Measurements from ENCODE around the gene CHRNB1. TPM values are rescaled to one million over a fixed set of nuclear protein-coding genes. Genes with fewer than 3 reads are reported as not detected.

Gene CHRNB1
- total RNA-seq, 1 donor from 2014 or later = 21.3 TPM

DNA sequence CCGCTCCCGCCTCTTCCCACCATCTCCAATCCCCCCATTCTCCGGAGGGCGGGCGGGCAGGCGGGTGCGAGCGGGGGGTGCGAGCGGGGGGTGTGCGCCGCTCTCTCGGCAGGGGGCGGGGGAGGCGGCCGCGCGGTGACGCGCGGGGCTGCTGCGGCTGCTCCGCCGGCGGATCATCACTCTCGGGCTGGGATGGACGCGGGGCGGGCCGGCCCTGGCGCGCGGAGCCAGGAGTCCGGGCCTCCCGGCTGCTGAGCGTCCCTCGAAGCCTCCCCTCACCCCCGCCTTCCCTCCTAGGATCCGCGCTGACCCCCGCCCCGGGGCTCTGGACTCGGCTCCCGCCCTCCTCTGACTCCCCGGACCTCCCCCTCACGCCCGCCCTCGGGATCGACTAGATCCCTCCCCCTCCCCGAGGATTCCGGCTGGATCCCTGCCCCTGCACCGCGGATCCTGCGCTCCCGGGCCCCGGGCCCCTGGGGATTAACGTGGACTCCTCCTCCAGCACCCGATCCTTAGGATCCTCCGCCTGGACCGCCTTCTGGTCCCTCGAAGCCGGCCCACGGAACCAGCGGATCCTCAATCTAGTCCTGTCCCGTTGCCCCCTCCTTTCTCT lies 40.0 kb upstream of the CHRNB1 start:
- H3K4me3 ChIP-seq (ENCODE audit: low read depth, low read length) = peak overlapping the region; percentile 71
- TF ChIP-seq, protein P1, sequence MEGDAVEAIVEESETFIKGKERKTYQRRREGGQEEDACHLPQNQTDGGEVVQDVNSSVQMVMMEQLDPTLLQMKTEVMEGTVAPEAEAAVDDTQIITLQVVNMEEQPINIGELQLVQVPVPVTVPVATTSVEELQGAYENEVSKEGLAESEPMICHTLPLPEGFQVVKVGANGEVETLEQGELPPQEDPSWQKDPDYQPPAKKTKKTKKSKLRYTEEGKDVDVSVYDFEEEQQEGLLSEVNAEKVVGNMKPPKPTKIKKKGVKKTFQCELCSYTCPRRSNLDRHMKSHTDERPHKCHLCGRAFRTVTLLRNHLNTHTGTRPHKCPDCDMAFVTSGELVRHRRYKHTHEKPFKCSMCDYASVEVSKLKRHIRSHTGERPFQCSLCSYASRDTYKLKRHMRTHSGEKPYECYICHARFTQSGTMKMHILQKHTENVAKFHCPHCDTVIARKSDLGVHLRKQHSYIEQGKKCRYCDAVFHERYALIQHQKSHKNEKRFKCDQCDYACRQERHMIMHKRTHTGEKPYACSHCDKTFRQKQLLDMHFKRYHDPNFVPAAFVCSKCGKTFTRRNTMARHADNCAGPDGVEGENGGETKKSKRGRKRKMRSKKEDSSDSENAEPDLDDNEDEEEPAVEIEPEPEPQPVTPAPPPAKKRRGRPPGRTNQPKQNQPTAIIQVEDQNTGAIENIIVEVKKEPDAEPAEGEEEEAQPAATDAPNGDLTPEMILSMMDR (conservative IDR thresholded peaks at IDR 0.05; ENCODE audit: low read depth, low read length) = no peak
- DNase-seq (ENCODE audit: low read depth) = no peak

DNA sequence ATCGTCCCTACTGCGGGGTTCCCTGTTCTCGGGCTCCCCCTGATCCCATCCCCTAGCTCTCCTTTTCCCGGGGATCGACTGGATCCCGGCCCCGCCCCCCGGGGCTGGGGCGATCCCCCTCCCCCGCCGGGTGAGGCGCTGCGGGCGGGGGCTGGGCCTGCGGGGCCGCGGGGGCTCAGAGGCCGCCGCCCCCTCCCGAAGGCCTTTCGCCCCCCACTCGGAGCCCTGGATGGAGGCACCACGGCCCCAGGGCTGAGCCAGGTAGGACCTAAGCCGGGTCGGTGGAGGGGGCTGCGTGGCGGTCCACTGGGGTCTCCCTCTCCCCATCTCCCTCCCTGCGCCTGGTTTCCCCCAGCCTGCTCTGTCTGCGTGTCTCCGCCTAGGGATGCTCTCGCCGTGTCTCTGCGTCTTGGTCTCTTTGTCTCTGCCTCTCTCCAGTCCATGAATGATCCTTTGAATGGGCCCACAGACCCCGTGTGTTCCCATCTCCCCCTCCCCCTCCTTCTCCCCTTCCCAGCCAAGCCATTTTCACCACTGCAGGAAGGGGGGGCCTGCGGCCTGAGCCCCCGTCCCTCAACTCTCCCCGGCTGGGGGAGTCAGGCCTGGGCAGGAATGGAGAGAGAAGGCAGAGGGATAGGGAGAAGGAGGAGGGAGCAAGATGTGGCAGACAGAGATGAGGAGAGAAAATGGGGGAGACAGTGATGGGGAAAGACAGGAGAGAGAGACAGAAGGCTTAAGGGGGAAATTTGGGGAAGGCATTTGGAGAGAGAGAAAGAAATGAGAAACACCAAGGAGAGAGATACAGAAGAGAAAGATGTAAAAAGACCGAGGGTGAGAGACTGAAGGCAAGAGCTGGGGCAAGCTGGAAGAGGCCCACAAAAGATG lies 39.3 kb upstream of the CHRNB1 start:
- TF ChIP-seq, protein P1 (conservative IDR thresholded peaks at IDR 0.05; ENCODE audit: low read depth, low read length) = no peak
- no peak for DNase-seq (ENCODE audit: low read depth)
- peak overlapping the region; percentile 71 for H3K4me3 ChIP-seq (ENCODE audit: low read depth, low read length)

DNA sequence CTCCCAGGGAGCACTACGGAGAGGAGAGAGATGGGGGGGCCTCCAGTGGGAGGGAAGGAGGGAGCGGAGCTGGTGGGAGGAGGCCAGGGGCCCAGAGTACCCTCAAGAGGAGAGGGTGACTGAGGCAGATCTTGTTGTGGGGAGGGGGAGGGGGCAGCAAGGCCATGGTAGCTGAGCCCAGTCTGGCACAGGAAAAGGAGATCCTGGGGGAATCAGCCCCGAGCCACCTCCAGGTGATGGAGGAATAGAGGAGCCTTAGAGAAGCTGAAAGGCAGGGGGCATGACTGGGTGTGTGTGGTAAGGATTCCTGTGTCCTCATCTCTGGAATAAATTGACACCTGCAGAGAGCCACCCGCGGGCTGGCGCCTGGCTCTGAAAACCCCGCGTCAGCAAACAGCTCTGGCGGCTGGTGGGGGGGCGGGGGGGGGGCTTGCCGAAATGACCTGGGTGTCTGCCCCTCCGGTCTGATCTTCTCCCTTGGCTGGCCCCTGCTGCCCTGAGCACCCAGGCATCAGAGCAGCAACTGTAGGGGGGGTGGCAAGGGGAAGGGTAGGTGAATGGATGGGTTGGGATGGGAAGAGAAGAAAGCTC lies 38.5 kb upstream of the CHRNB1 start:
- no peak for DNase-seq (ENCODE audit: low read depth)
- H3K4me3 ChIP-seq (ENCODE audit: low read depth, low read length) = no peak overlapping the region
- TF ChIP-seq, protein P1 (conservative IDR thresholded peaks at IDR 0.05; ENCODE audit: low read depth, low read length) = no peak

DNA sequence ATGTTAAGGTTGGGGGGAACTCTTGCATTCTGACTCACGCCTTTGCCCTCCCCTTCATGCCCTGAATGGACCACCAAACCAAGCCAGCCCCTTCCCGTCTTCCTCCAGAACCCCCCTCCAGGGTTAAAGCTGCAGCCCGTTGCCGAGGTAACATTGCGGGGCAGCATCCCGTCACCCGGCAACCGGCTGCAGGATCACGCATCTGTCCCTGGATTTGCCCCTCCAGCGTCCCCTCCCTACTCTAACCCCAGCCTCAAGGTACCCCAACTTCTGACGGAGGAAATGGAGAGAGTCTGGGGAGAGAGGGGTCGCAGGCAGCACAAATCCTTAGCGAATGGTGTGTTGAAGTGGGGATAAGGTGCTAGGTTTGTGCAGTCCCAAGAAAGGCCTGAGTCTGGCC lies 37.8 kb upstream of the CHRNB1 start:
- TF ChIP-seq, protein P1 (conservative IDR thresholded peaks at IDR 0.05; ENCODE audit: low read depth, low read length) = no peak
- DNase-seq (ENCODE audit: low read depth) = no peak
- H3K4me3 ChIP-seq (ENCODE audit: low read depth, low read length) = no peak overlapping the region

DNA sequence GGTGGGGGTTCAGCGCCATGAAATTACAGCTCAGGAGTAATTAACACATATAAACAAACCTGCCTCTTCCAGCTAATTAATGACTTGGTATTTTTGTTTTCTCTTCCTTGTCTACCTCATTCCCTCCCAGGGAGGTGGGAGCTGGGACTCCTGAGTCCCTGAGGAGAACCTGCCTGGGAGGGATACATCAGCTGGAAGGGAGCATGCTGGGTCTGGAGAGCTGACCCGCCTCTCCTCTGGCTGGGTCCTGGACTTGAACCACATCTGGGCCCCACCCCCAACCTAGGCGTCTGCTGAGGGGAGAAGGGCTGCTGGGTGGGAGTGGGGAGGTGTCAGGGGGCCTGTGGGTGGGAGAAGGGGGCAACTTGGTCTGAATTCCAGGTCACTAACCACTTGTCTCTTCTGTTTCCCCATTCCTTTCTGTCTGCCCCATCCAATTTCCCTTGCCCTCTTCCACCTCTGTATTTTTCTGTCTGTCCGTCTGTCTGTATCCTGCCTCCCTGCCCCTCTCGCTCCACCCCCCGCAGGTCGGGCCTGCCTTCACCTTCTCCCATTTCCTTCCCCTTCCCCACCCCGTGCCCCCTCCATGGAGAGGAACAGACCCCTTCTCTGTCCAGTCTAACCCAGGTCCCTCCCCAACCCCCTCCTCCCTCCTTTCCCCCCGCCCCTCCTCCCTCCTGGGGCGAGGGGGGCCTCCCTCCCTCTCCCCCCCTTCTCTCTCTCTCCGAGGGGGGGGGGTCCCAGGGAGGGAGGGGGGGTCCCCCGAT lies 37.2 kb upstream of the CHRNB1 start, which contains the start of gene NLGN2:
TSS of gene NLGN2 (plus strand) at position 361 of the 767 bp plus-strand sequence. CDS start 411 bp downstream, outside the sequence.
- no peak for DNase-seq (ENCODE audit: low read depth)
- TF ChIP-seq, protein P1 (conservative IDR thresholded peaks at IDR 0.05; ENCODE audit: low read depth, low read length) = no peak
- no peak within 1 kb of the TSS for H3K4me3 ChIP-seq (ENCODE audit: low read depth, low read length)

DNA sequence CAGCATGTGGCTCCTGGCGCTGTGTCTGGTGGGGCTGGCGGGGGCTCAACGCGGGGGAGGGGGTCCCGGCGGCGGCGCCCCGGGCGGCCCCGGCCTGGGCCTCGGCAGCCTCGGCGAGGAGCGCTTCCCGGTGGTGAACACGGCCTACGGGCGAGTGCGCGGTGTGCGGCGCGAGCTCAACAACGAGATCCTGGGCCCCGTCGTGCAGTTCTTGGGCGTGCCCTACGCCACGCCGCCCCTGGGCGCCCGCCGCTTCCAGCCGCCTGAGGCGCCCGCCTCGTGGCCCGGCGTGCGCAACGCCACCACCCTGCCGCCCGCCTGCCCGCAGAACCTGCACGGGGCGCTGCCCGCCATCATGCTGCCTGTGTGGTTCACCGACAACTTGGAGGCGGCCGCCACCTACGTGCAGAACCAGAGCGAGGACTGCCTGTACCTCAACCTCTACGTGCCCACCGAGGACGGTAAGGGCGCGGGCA lies 36.6 kb upstream of the CHRNB1 start:
- H3K4me3 ChIP-seq (ENCODE audit: low read depth, low read length) = no peak overlapping the region
- TF ChIP-seq, protein P1 (conservative IDR thresholded peaks at IDR 0.05; ENCODE audit: low read depth, low read length) = no peak
- DNase-seq (ENCODE audit: low read depth) = no peak

All from epithelial cell of proximal tubule (primary cell).